GM12878 (cell line): ENCODE results near the gene FAM81B. TPM values are rescaled to one million over a fixed set of nuclear protein-coding genes. Genes with fewer than 3 reads are reported as not detected.

Source experiments
- ATAC-seq: fragments of 200-7000 bp; cut with Tn5 transposase; 3 replicates; pipeline ENCODE4 v1.9.1; 2020; ENCODE audit warnings: mild to moderate bottlenecking, moderate library complexity
- BruUV-seq: library from RNA; stranded (reverse); fragments of 400-500 nt; replicated peaks from 2 replicates; lab custom pipeline; 2021; lab: Mats Ljungman, UMichigan
- CTCF ChIA-PET: fragments of 300-600 bp; sonication (Branson Sonifier 250); formaldehyde crosslinking; extraction: SDS; loops from one replicate; lab custom pipeline; 2021; ENCODE audit warnings: inconsistent platforms; lab: Yijun Ruan, JAX
- POLR2A ChIA-PET: fragments of 350-600 bp; formaldehyde crosslinking; extraction: SDS; loops from one replicate; lab custom pipeline; 2021; ENCODE audit warnings: inconsistent platforms; lab: Charles Lee
- RAD21 ChIA-PET: fragments of 300-600 bp; sonication (Branson Sonifier 250); formaldehyde crosslinking; loops from one replicate; lab custom pipeline; 2023; ENCODE audit warnings: antibody characterized with exemption; ENCODE audit not compliant: unreplicated experiment; lab: Charles Lee
- SMC1A ChIA-PET: fragments of 300-600 bp; sonication (Branson Sonifier 250); formaldehyde crosslinking; loops from one replicate; lab custom pipeline; 2023; ENCODE audit not compliant: unreplicated experiment, uncharacterized antibody; lab: Charles Lee
- DNase-seq: peaks from one replicate; pipeline ENCODE4 v3.0.0-alpha.2; 2011; ENCODE audit warnings: low read depth, low spot score
- FAIRE-seq: peaks from 3 replicates; lab custom pipeline; 2011; peaks lifted over from hg19 to GRCh38; lab: Jason Lieb, UNC
- H2AFZ ChIP-seq: 2 replicates; pipeline ENCODE4 v1.6.0; 2011; ENCODE audit warnings: low read depth, low read length, control low read depth; ENCODE audit not compliant: control insufficient read depth
- H3K27ac ChIP-seq: 2 replicates; pipeline ENCODE4 v1.5.1; 2011; ENCODE audit warnings: control low read depth; ENCODE audit not compliant: control insufficient read depth, insufficient read depth
- H3K27me3 ChIP-seq, 2 experiments: replicated peaks in 1 of 2; 2 replicates each; pipeline versions ENCODE4 v1.6.0 to v1.6.1; 2011; ENCODE audit warnings: low read length in 1 of 2; ENCODE audit not compliant: control insufficient read depth in 2 of 2, insufficient read depth in 2 of 2
- H3K36me3 ChIP-seq, 2 experiments: 2 replicates each; pipeline ENCODE4 v1.5.1; 2011; ENCODE audit warnings: low read length in 1 of 2; ENCODE audit not compliant: control insufficient read depth in 2 of 2, insufficient read depth in 2 of 2
- H3K4me1 ChIP-seq: 2 replicates; pipeline ENCODE4 v1.6.1; 2011; ENCODE audit warnings: mild to moderate bottlenecking, low read length, moderate library complexity, mixed read lengths; ENCODE audit not compliant: control insufficient read depth, insufficient read depth
- H3K4me2 ChIP-seq: 2 replicates; pipeline ENCODE4 v1.6.0; 2011; ENCODE audit warnings: control low read depth; ENCODE audit not compliant: control insufficient read depth, insufficient read depth
- H3K4me3 ChIP-seq: fragments of 200-600 bp; sonication (generic); 2 replicates; pipeline ENCODE4 v1.5.1; 2016
- H3K79me2 ChIP-seq: 2 replicates; pipeline ENCODE4 v1.6.0; 2011; ENCODE audit warnings: low read length; ENCODE audit not compliant: control insufficient read depth, insufficient read depth
- H3K9ac ChIP-seq: 2 replicates; pipeline ENCODE4 v1.8.0; 2011; ENCODE audit warnings: low read length, control low read depth, mixed read lengths; ENCODE audit not compliant: control insufficient read depth, insufficient read depth
- H3K9me3 ChIP-seq: replicated peaks from 3 replicates; pipeline ENCODE4 v1.5.1; 2011; ENCODE audit warnings: mild to moderate bottlenecking, low read length; ENCODE audit not compliant: control insufficient read depth, insufficient read depth
- H4K20me1 ChIP-seq: 2 replicates; pipeline ENCODE4 v1.6.0; 2011; ENCODE audit not compliant: control insufficient read depth, insufficient read depth
- BCLAF1 ChIP-seq: fragments of 450-650 bp; IDR thresholded peaks from 2 replicates; pipeline ENCODE4 v1.6.1; 2017; ENCODE audit warnings: antibody characterized with exemption, mild to moderate bottlenecking, moderate library complexity
- CBX3 ChIP-seq: fragments of 200-600 bp; sonication (generic); IDR thresholded peaks from 2 replicates; pipeline ENCODE4 v1.6.1; 2016; ENCODE audit warnings: low read depth, borderline replicate concordance
- CHD4 ChIP-seq: fragments of 200-600 bp; sonication (generic); IDR thresholded peaks from 2 replicates; pipeline ENCODE4 v1.6.1; 2016; ENCODE audit warnings: mild to moderate bottlenecking
- EED ChIP-seq: sonication (generic); IDR thresholded peaks from 2 replicates; pipeline ENCODE4 v1.6.1; 2016; ENCODE audit warnings: antibody characterized with exemption, low read depth
- HDAC2 ChIP-seq: fragments of 200-600 bp; sonication (generic); IDR thresholded peaks from 2 replicates; pipeline ENCODE4 v1.6.1; 2017
- HSF1 ChIP-seq: fragments of 150-350 bp; IDR thresholded peaks from 2 replicates; pipeline ENCODE4 v1.6.1; 2014; ENCODE audit warnings: mild to moderate bottlenecking, low read depth, low read length
- MEF2A ChIP-seq: IDR thresholded peaks from 2 replicates; pipeline ENCODE4 v1.6.1; 2011; ENCODE audit warnings: low read depth, mild to moderate bottlenecking, low read length, moderate library complexity; ENCODE audit not compliant: insufficient read depth
- NBN ChIP-seq: fragments of 450-650 bp; IDR thresholded peaks from 2 replicates; pipeline ENCODE4 v1.6.1; 2016
- NFXL1 ChIP-seq: fragments of 450-650 bp; IDR thresholded peaks from 2 replicates; pipeline ENCODE4 v1.6.1; 2017; ENCODE audit warnings: antibody characterized with exemption, mild to moderate bottlenecking, borderline replicate concordance
- PML ChIP-seq: IDR thresholded peaks from 2 replicates; pipeline ENCODE4 v1.6.1; 2012; ENCODE audit warnings: low read length, inconsistent platforms
- POLR2A ChIP-seq: IDR thresholded peaks from 2 replicates; pipeline ENCODE4 v1.6.1; 2011; ENCODE audit warnings: low read depth, mild to moderate bottlenecking, low read length
- POU2F2 ChIP-seq: IDR thresholded peaks from 3 replicates; pipeline ENCODE4 v1.6.1; 2011; ENCODE audit warnings: low read depth, mild to moderate bottlenecking, low read length, borderline replicate concordance
- PRDM15 ChIP-seq: fragments of 450-650 bp; formaldehyde crosslinking; IDR thresholded peaks from 2 replicates; pipeline ENCODE4 v1.4.0; 2020; ENCODE audit warnings: mild to moderate bottlenecking, moderate library complexity
- RAD51 ChIP-seq: fragments of 450-650 bp; IDR thresholded peaks from 2 replicates; pipeline ENCODE4 v1.6.1; 2016; ENCODE audit warnings: moderate library complexity, mild to moderate bottlenecking, inconsistent platforms
- SKIL ChIP-seq: fragments of 450-650 bp; IDR thresholded peaks from 2 replicates; pipeline ENCODE4 v1.6.1; 2017; ENCODE audit warnings: mild to moderate bottlenecking, low read depth, inconsistent platforms; ENCODE audit not compliant: poor library complexity, severe bottlenecking
- ZBED1 ChIP-seq: IDR thresholded peaks from 2 replicates; pipeline ENCODE4 v1.6.1; 2016; ENCODE audit warnings: borderline replicate concordance
- ZNF217 ChIP-seq: fragments of 450-650 bp; IDR thresholded peaks from 2 replicates; pipeline ENCODE4 v1.6.1; 2017; ENCODE audit warnings: antibody characterized with exemption, mild to moderate bottlenecking
- WGBS: methylation state at CpG from one replicate; pipeline ENCODE4 v1.1.6; 2016; ENCODE audit warnings: low lambda C conversion rate; ENCODE audit not compliant: insufficient replicate concordance, insufficient coverage; ENCODE audit errors: missing lambda C conversion rate; 5-methylcytosine and 5-hydroxymethylcytosine counted together
- in situ Hi-C: fragments of 300-500 bp; cut with MboI; formaldehyde crosslinking; loops from 9 replicates; pipeline ENCODE4 v1.14.3; 2018; ENCODE audit warnings: mixed read lengths
- intact Hi-C: fragments of 100-400 bp; cut with micrococcal nuclease; formaldehyde crosslinking; loops from one replicate; pipeline ENCODE4 v1.14.2; 2022; ENCODE audit not compliant: unreplicated experiment
- polyA plus RNA-seq, 11 experiments: library from polyadenylated mRNA; depleted of rRNA in 4 of 11; unstranded in 6 of 11; stranded (reverse) in 5 of 11; fragments of >200 nt; fragmentation: Nextera tagmentation in 4 of 11; fragmentation: Illumina TruSeq in 1 of 11; extraction: Ambion mirVana in 4 of 11; extraction: Trizol in 1 of 11; gene quantifications; 1 replicate in 1 of 11; 2 replicates in 10 of 11; pipeline versions ENCODE4 v1.2.1 to v1.2.3, GENCODE V29; 2011 to 2016; ENCODE audit warnings: inconsistent platforms in 2 of 11, missing spikeins in 2 of 11, low read depth in 1 of 11
- total RNA-seq, 4 experiments: library from RNA; depleted of rRNA in 3 of 4; stranded (reverse); fragments of >200 nt in 3 of 4; fragmentation: Illumina TruSeq in 1 of 4; extraction: Trizol in 1 of 4; gene quantifications; 2 replicates each; pipeline versions ENCODE4 v1.2.1 to v1.2.3, GENCODE V29; 2013 to 2021

FAM81B gene
- total and polyA plus RNA-seq, 10 of the 15 experiments (the other 5 are each of a cell fraction or from before 2014, with no cell fraction given) = not detected

GRCh38 chr5:95380103-95380628 is 11.0 kb upstream of the FAM81B start:
- intact Hi-C loops = no loop called here
- ChIA-PET SMC1A (no interaction called here), RAD21 (no interaction called here), CTCF (no interaction called here), POLR2A (no interaction called here)
- BruUV-seq = no TSS peak
- Histone ChIP-seq H3K9ac (no peak overlapping the region), H3K4me1 (no peaks in the 10 kb centered on the region), H3K9me3 (no peaks in the 10 kb centered on the region), H3K36me3 (no peaks in the 10 kb centered on the region), H3K27ac (no peak overlapping the region), H3K4me2 (no peak overlapping the region), H2AFZ (no peak overlapping the region), H4K20me1 (no peaks in the 10 kb centered on the region), H3K4me3 (no peak overlapping the region), H3K79me2 (no peaks in the 10 kb centered on the region), H3K27me3 (no peaks in the 10 kb centered on the region)
- in situ Hi-C loops = no loop called here
- WGBS = 65% methylated on average over 5 of the region's 5 CpGs
- ATAC-seq = no peak
- no peak for DNase-seq
- no peak for FAIRE-seq
- TF ChIP-seq CBX3 = no peak
- no peak for TF ChIP-seq NFXL1
- TF ChIP-seq PML = no peak
- no peak for TF ChIP-seq HSF1
- TF ChIP-seq ZNF217 = no peak
- no peak for TF ChIP-seq POU2F2
- no peak for TF ChIP-seq SKIL
- no peak for TF ChIP-seq ZBED1
- no peak for TF ChIP-seq EED
- TF ChIP-seq BCLAF1 = no peak
- no peak for TF ChIP-seq PRDM15 (CRISPR knock-in tag)
- no peak for TF ChIP-seq NBN
- no peak for TF ChIP-seq HDAC2
- TF ChIP-seq CHD4 = no peak
- no peak for TF ChIP-seq POLR2A
- no peak for TF ChIP-seq RAD51
- no peak for TF ChIP-seq MEF2A
